Measurements from ENCODE around the gene PRKCH. TPM values are rescaled to one million over a fixed set of nuclear protein-coding genes. Genes with fewer than 3 reads are reported as not detected.
A peak's percentile ranks its signal among the peaks of the same experiment; 100 is the strongest.

Gene PRKCH
- polyA plus RNA-seq, 4 donors, result 5.9 to 17.3 (median 12.9) TPM

- Histone ChIP-seq H3K27me3 (ENCODE audit: control insufficient read depth in 3 of 3, insufficient read depth in 3 of 3, low read length in 3 of 3) (no peaks in the 10 kb centered on the region), H3K27ac (ENCODE audit: low read depth in 1 of 3, low read length in 2 of 3) (peak overlapping the region in 2 of 3 donors; percentile 41 to 93), H3K4me1 (ENCODE audit: control insufficient read depth in 3 of 3, insufficient read depth in 2 of 3, low read depth in 1 of 3, low read length in 2 of 3) (peaks cover 3 to 16% (median 4%) of the 10 kb centered on the region in 3 donors), H3K4me3 (ENCODE audit: low read depth in 1 of 3, low read length in 3 of 3) (no peak overlapping the region), H3K36me3 (ENCODE audit: control insufficient read depth in 3 of 3, insufficient read depth in 2 of 3, low read depth in 1 of 3, low read length in 3 of 3) (no peaks in the 10 kb centered on the region), H3K9me3 (ENCODE audit: control insufficient read depth in 2 of 2, insufficient read depth in 1 of 2, low read depth in 1 of 2, low read length in 1 of 2) (no peaks in the 10 kb centered on the region)
- DNase-seq (no peak), FAIRE-seq (no peak)
- WGBS, 3 donors, result 40 to 61% (median 46%) methylated on average over 8 of the region's 8 CpGs
These were observed 150.8 kb downstream of the PRKCH start for GRCh38 chr14:61472011-61472672.

DNA sequence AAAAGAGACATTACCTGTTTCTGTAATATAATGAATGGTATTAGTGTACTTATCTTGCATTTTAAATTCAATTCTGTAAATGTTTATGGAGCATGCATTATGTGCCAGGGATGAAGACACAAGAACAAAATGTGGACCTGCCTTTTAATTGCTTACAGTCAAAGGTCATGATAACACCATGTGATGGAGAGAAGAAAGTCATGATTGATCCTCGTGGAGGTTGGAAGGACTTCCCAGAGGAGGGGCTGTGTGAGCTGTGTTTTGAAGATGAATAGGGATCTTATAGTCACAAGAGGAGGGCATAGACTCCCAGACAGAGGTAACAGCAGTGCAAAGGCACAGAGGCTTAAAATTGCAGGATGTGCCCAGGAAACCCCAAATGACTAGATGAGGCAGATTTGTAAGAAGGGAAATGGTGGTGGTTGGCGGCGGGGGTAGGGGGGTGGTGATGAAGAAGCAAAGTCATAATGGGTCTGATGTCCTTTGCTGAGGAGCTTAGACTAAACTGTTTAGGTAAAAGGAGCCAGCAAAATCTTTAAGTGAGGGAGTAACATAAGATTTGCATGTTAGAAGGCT lies 151.5 kb downstream of the PRKCH start:
- Histone ChIP-seq H3K27ac (ENCODE audit: low read depth in 1 of 3, low read length in 2 of 3) (peak overlapping the region in 2 of 3 donors; percentile 5 to 87), H3K4me1 (ENCODE audit: control insufficient read depth in 3 of 3, insufficient read depth in 2 of 3, low read depth in 1 of 3, low read length in 2 of 3) (peaks cover 3 to 19% (median 4%) of the 10 kb centered on the region in 3 donors), H3K4me3 (ENCODE audit: low read depth in 1 of 3, low read length in 3 of 3) (no peak overlapping the region), H3K27me3 (ENCODE audit: control insufficient read depth in 3 of 3, insufficient read depth in 3 of 3, low read length in 3 of 3) (no peaks in the 10 kb centered on the region), H3K9me3 (ENCODE audit: control insufficient read depth in 2 of 2, insufficient read depth in 1 of 2, low read depth in 1 of 2, low read length in 1 of 2) (no peaks in the 10 kb centered on the region), H3K36me3 (ENCODE audit: control insufficient read depth in 3 of 3, insufficient read depth in 2 of 3, low read depth in 1 of 3, low read length in 3 of 3) (no peaks in the 10 kb centered on the region)
- DNase-seq (peak in 1 of 2 donors; percentile 68), FAIRE-seq (no peak)
- 51 to 59% (median 53%) methylated on average over 3 of the region's 3 CpGs for WGBS, 3 donors

- FAIRE-seq, result no peak
- H3K9me3 ChIP-seq (ENCODE audit: control insufficient read depth in 2 of 2, insufficient read depth in 1 of 2, low read depth in 1 of 2, low read length in 1 of 2), result no peaks in the 10 kb centered on the region
- no peaks in the 10 kb centered on the region for H3K36me3 ChIP-seq (ENCODE audit: control insufficient read depth in 3 of 3, insufficient read depth in 2 of 3, low read depth in 1 of 3, low read length in 3 of 3)
- H3K4me3 ChIP-seq (ENCODE audit: low read depth in 1 of 3, low read length in 3 of 3), result no peak overlapping the region
- peaks cover 3 to 29% (median 4%) of the 10 kb centered on the region in 3 donors for H3K4me1 ChIP-seq (ENCODE audit: control insufficient read depth in 3 of 3, insufficient read depth in 2 of 3, low read depth in 1 of 3, low read length in 2 of 3)
- H3K27me3 ChIP-seq (ENCODE audit: control insufficient read depth in 3 of 3, insufficient read depth in 3 of 3, low read length in 3 of 3), result no peaks in the 10 kb centered on the region
- 0 to 11% (median 0%) methylated on average over 1 of the region's 1 CpG for WGBS, 3 donors
- DNase-seq, result no peak
- H3K27ac ChIP-seq (ENCODE audit: low read depth in 1 of 3, low read length in 2 of 3), result peak overlapping the region in 1 of 3 donors; percentile 22
These were observed 152.6 kb downstream of the PRKCH start for GRCh38 chr14:61474015-61474414.

DNA sequence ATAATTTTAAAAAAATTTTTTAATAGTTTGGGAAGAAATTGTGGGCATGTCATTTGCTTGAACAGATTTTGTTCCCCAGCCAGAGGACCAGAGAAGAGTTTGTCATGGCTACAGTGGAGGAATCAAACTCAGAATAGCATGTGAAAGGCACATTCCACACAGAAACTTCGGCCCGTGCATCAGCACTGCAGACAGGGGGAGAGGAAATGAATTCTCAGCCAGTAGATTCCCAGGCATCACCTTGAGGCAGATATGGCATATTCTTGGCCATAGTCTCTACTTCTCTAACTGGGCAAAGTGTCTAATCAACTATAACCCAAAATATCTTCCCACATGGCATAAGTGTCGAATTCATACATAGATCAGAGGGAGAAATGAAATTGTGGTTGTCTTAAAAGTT lies 153.3 kb downstream of the PRKCH start:
- 79 to 93% (median 85%) methylated on average over 3 of the region's 3 CpGs for WGBS, 3 donors
- H3K27ac ChIP-seq (ENCODE audit: low read depth in 1 of 3, low read length in 2 of 3), result peak overlapping the region in 1 of 3 donors; percentile 37

DNA sequence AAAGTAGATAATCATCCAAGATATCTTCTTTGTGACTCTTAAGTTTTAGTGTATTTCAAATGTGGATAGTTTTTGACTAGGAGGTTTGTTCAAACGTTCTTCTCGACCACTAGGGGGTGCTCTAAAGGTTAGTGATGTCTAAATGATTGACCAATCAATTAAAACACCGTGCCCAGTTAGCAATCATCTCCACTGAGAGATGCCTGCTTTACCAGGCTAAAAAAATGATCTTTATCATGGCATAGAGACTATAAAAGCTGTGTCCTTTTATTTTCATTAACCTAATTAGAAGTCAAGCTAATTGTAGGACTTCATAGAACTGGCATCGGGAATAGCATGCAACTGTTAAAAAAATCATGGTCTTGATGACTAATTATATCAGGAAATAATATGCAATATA lies 153.9 kb downstream of the PRKCH start:
- H3K27ac ChIP-seq (ENCODE audit: low read depth in 1 of 3, low read length in 2 of 3), result no peak overlapping the region
- H3K4me3 ChIP-seq (ENCODE audit: low read depth in 1 of 3, low read length in 3 of 3), result no peak overlapping the region
- peaks cover 3 to 32% (median 4%) of the 10 kb centered on the region in 3 donors for H3K4me1 ChIP-seq (ENCODE audit: control insufficient read depth in 3 of 3, insufficient read depth in 2 of 3, low read depth in 1 of 3, low read length in 2 of 3)
- H3K27me3 ChIP-seq (ENCODE audit: control insufficient read depth in 3 of 3, insufficient read depth in 3 of 3, low read length in 3 of 3), result no peaks in the 10 kb centered on the region
- FAIRE-seq (no peak), DNase-seq (peak; percentile 70 to 80)
- 18 to 24% (median 24%) methylated on average over 4 of the region's 4 CpGs for WGBS, 3 donors
- no peaks in the 10 kb centered on the region for H3K36me3 ChIP-seq (ENCODE audit: control insufficient read depth in 3 of 3, insufficient read depth in 2 of 3, low read depth in 1 of 3, low read length in 3 of 3)
- no peaks in the 10 kb centered on the region for H3K9me3 ChIP-seq (ENCODE audit: control insufficient read depth in 2 of 2, insufficient read depth in 1 of 2, low read depth in 1 of 2, low read length in 1 of 2)

More for the DNA sequence above, 153.3 kb downstream of the PRKCH start:
- Histone ChIP-seq H3K27me3 (ENCODE audit: control insufficient read depth in 3 of 3, insufficient read depth in 3 of 3, low read length in 3 of 3) (no peaks in the 10 kb centered on the region), H3K9me3 (ENCODE audit: control insufficient read depth in 2 of 2, insufficient read depth in 1 of 2, low read depth in 1 of 2, low read length in 1 of 2) (no peaks in the 10 kb centered on the region), H3K4me3 (ENCODE audit: low read depth in 1 of 3, low read length in 3 of 3) (no peak overlapping the region), H3K4me1 (ENCODE audit: control insufficient read depth in 3 of 3, insufficient read depth in 2 of 3, low read depth in 1 of 3, low read length in 2 of 3) (peaks cover 3 to 32% (median 4%) of the 10 kb centered on the region in 3 donors), H3K36me3 (ENCODE audit: control insufficient read depth in 3 of 3, insufficient read depth in 2 of 3, low read depth in 1 of 3, low read length in 3 of 3) (no peaks in the 10 kb centered on the region)
- DNase-seq, result no peak
- FAIRE-seq, result no peak

GRCh38 chr14:61476105-61476753 lies 154.8 kb downstream of the PRKCH start:
- Histone ChIP-seq H3K36me3 (ENCODE audit: control insufficient read depth in 3 of 3, insufficient read depth in 2 of 3, low read depth in 1 of 3, low read length in 3 of 3) (no peaks in the 10 kb centered on the region), H3K27ac (ENCODE audit: low read depth in 1 of 3, low read length in 2 of 3) (peak overlapping the region; percentile 55 to 98 (median 83)), H3K4me1 (ENCODE audit: control insufficient read depth in 3 of 3, insufficient read depth in 2 of 3, low read depth in 1 of 3, low read length in 2 of 3) (peaks cover 3 to 32% (median 4%) of the 10 kb centered on the region in 3 donors), H3K4me3 (ENCODE audit: low read depth in 1 of 3, low read length in 3 of 3) (no peak overlapping the region), H3K27me3 (ENCODE audit: control insufficient read depth in 3 of 3, insufficient read depth in 3 of 3, low read length in 3 of 3) (no peaks in the 10 kb centered on the region), H3K9me3 (ENCODE audit: control insufficient read depth in 2 of 2, insufficient read depth in 1 of 2, low read depth in 1 of 2, low read length in 1 of 2) (no peaks in the 10 kb centered on the region)
- FAIRE-seq (no peak), DNase-seq (no peak)
- 70 to 86% (median 76%) methylated on average over 2 of the region's 2 CpGs for WGBS, 3 donors

- H3K9me3 ChIP-seq (ENCODE audit: control insufficient read depth in 2 of 2, insufficient read depth in 1 of 2, low read depth in 1 of 2, low read length in 1 of 2), result no peaks in the 10 kb centered on the region
- peaks cover 3 to 32% (median 4%) of the 10 kb centered on the region in 3 donors for H3K4me1 ChIP-seq (ENCODE audit: control insufficient read depth in 3 of 3, insufficient read depth in 2 of 3, low read depth in 1 of 3, low read length in 2 of 3)
- H3K27me3 ChIP-seq (ENCODE audit: control insufficient read depth in 3 of 3, insufficient read depth in 3 of 3, low read length in 3 of 3), result no peaks in the 10 kb centered on the region
- FAIRE-seq, result no peak
- peak overlapping the region; percentile 55 to 98 (median 83) for H3K27ac ChIP-seq (ENCODE audit: low read depth in 1 of 3, low read length in 2 of 3)
- no peak overlapping the region for H3K4me3 ChIP-seq (ENCODE audit: low read depth in 1 of 3, low read length in 3 of 3)
- 13 to 37% (median 24%) methylated on average over 6 of the region's 6 CpGs for WGBS, 3 donors
- DNase-seq, result peak; percentile 47 to 67
- no peaks in the 10 kb centered on the region for H3K36me3 ChIP-seq (ENCODE audit: control insufficient read depth in 3 of 3, insufficient read depth in 2 of 3, low read depth in 1 of 3, low read length in 3 of 3)
These were observed 155.5 kb downstream of the PRKCH start for GRCh38 chr14:61476754-61477410.

Measured in small intestine (tissue), 7 donors.